GM18873 (cell line): ENCODE data around the gene RPH3AL.

Experiments
- ATAC-seq: cut with Tn5 transposase; IDR thresholded peaks from one replicate; pipeline ENCODE4 v1.9.1; 2021; ENCODE audit warnings: mild to moderate bottlenecking, moderate library complexity, moderate number of reproducible peaks; ENCODE audit not compliant: unreplicated experiment, low FRiP score

The RPH3AL gene

GRCh38 chr17:353838-354234 is 1.2 kb upstream of the RPH3AL start:
- no peak for ATAC-seq

GRCh38 chr17:353213-353837 is 718 bp upstream of the RPH3AL start:
- ATAC-seq, result no peak

- ATAC-seq, result no peak
These were observed 659 bp downstream of the RPH3AL start for GRCh38 chr17:351875-352420.

GRCh38 chr17:351449-351738 is 1.2 kb downstream of the RPH3AL start:
- no peak for ATAC-seq

- ATAC-seq, result no peak
These were observed 1.7 kb downstream of the RPH3AL start for GRCh38 chr17:350706-351448.

- ATAC-seq, result no peak
These were observed 2.9 kb downstream of the RPH3AL start for GRCh38 chr17:349666-350065.

- no peak for ATAC-seq
These were observed 3.7 kb downstream of the RPH3AL start for GRCh38 chr17:348692-349425.

GRCh38 chr17:348012-348411 is 4.6 kb downstream of the RPH3AL start:
- no peak for ATAC-seq

- no peak for ATAC-seq
These were observed 5.2 kb downstream of the RPH3AL start for GRCh38 chr17:347309-347899.

- no peak for ATAC-seq
These were observed 6.4 kb downstream of the RPH3AL start for GRCh38 chr17:345992-346785.

GRCh38 chr17:345261-345660 is 7.3 kb downstream of the RPH3AL start:
- ATAC-seq, result no peak

- ATAC-seq, result no peak
These were observed 8.5 kb downstream of the RPH3AL start for GRCh38 chr17:343875-344752.

GRCh38 chr17:343211-343610 is 9.4 kb downstream of the RPH3AL start:
- no peak for ATAC-seq

- no peak for ATAC-seq
These were observed 12.5 kb downstream of the RPH3AL start for GRCh38 chr17:340074-340473.

GRCh38 chr17:339193-340061 is 13.2 kb downstream of the RPH3AL start:
- ATAC-seq, result no peak

- no peak for ATAC-seq
These were observed 14.0 kb downstream of the RPH3AL start for GRCh38 chr17:338442-339192.

- ATAC-seq, result no peak
These were observed 14.7 kb downstream of the RPH3AL start for GRCh38 chr17:337866-338265.

GRCh38 chr17:337453-337852 is 15.2 kb downstream of the RPH3AL start:
- ATAC-seq, result no peak
